SK-N-SH (cell line): Measurements from ENCODE around the gene TUBGCP6. TPM values are rescaled to one million over a fixed set of nuclear protein-coding genes. Genes with fewer than 3 reads are reported as not detected.

Experiments
- CTCF ChIA-PET: fragments of 300-600, 350-600 bp; formaldehyde crosslinking; extraction: SDS; loops from one replicate; lab custom pipeline; 2021; lab: Yijun Ruan, JAX
- POLR2A ChIA-PET: fragments of 350-600 bp; sonication (Branson Sonifier 250); formaldehyde crosslinking; extraction: SDS; loops from one replicate; lab custom pipeline; 2020; ENCODE audit warnings: antibody characterized with exemption, inconsistent platforms; lab: Yijun Ruan, JAX
- DNase-seq: peaks from one replicate; pipeline ENCODE4 v3.0.0; 2012
- H2AFZ ChIP-seq: fragments of 200-600 bp; sonication (generic); 2 replicates; pipeline ENCODE4 v1.8.1; 2016; ENCODE audit warnings: antibody characterized with exemption, mild to moderate bottlenecking, low read depth
- H3F3A ChIP-seq: fragments of 200-600 bp; sonication (generic); replicated peaks from 2 replicates; pipeline ENCODE3; 2016; ENCODE audit warnings: antibody characterized with exemption, mild to moderate bottlenecking; ENCODE audit not compliant: insufficient read depth
- H3K27ac ChIP-seq, 2 experiments: fragments of 200-500 bp in 1 of 2; fragments of 200-600 bp in 1 of 2; sonication (Bioruptor generic) in 1 of 2; sonication (generic), shearing (Covaris generic) in 1 of 2; 2 replicates each; pipeline versions ENCODE4 v1.5.1 to v1.6.1; 2014 to 2016; ENCODE audit warnings: low read depth in 2 of 2, inconsistent platforms in 1 of 2, low read length in 1 of 2, mild to moderate bottlenecking in 1 of 2, mixed read lengths in 1 of 2
- H3K27me3 ChIP-seq: fragments of 200-600 bp; sonication (generic), shearing (Covaris generic); 2 replicates; pipeline ENCODE4 v1.6.1; 2016; ENCODE audit warnings: mixed run types; ENCODE audit not compliant: insufficient read depth
- H3K36me3 ChIP-seq, 2 experiments: fragments of 200-500 bp in 1 of 2; fragments of 200-600 bp in 1 of 2; sonication (Bioruptor generic) in 1 of 2; sonication (generic) in 1 of 2; replicated peaks in 1 of 2; 2 replicates each; pipeline versions ENCODE3 to v1.5.1; 2014 to 2016; ENCODE audit warnings: low read length in 1 of 2, mild to moderate bottlenecking in 1 of 2; ENCODE audit not compliant: insufficient read depth in 2 of 2, control insufficient read depth in 1 of 2
- H3K4me1 ChIP-seq, 2 experiments: fragments of 200-500 bp in 1 of 2; fragments of 200-600 bp in 1 of 2; sonication (Bioruptor generic) in 1 of 2; sonication (generic), shearing (Covaris generic) in 1 of 2; 2 replicates each; pipeline versions ENCODE4 v1.5.1 to v1.6.1; 2014 to 2016; ENCODE audit warnings: low read depth in 1 of 2, low read length in 1 of 2, mixed run types in 1 of 2; ENCODE audit not compliant: insufficient read depth in 2 of 2, control insufficient read depth in 1 of 2
- H3K4me2 ChIP-seq: fragments of 200-600 bp; sonication (generic), shearing (Covaris generic); 2 replicates; pipeline ENCODE4 v1.6.1; 2017; ENCODE audit warnings: mixed run types
- H3K4me3 ChIP-seq, 2 experiments: fragments of 200-500 bp in 1 of 2; fragments of 200-600 bp in 1 of 2; sonication (Bioruptor generic) in 1 of 2; sonication (generic), shearing (Covaris generic) in 1 of 2; 2 replicates each; pipeline versions ENCODE4 v1.5.1 to v1.8.1; 2014 to 2016; ENCODE audit warnings: low read depth in 2 of 2, inconsistent platforms in 1 of 2, low read length in 1 of 2, mild to moderate bottlenecking in 1 of 2, mixed read lengths in 1 of 2, moderate library complexity in 1 of 2
- H3K79me2 ChIP-seq: fragments of 200-600 bp; sonication (generic); 2 replicates; pipeline ENCODE4 v1.8.1; 2017; ENCODE audit warnings: mild to moderate bottlenecking; ENCODE audit not compliant: insufficient read depth
- H3K9ac ChIP-seq: fragments of 200-600 bp; sonication (generic); 2 replicates; pipeline ENCODE4 v1.6.1; 2017; ENCODE audit warnings: mixed run types
- H3K9me2 ChIP-seq: fragments of 200-600 bp; sonication (generic); 2 replicates; pipeline ENCODE4 v1.6.1; 2017; ENCODE audit warnings: mixed run types
- H3K9me3 ChIP-seq: fragments of 200-600 bp; sonication (generic); 2 replicates; pipeline ENCODE4 v1.6.1; 2017; ENCODE audit warnings: mixed run types, mild to moderate bottlenecking, moderate library complexity
- H4K20me1 ChIP-seq: fragments of 200-600 bp; sonication (generic); 2 replicates; pipeline ENCODE4 v1.6.1; 2017; ENCODE audit warnings: mild to moderate bottlenecking, mixed run types; ENCODE audit not compliant: insufficient read depth
- ELF1 ChIP-seq: IDR thresholded peaks from 2 replicates; pipeline ENCODE4 v1.4.0; 2012
- EP300 ChIP-seq, 2 experiments: IDR thresholded peaks; 2 replicates each; pipeline versions ENCODE4 v1.4.0 to v1.6.1; 2012; ENCODE audit warnings: borderline replicate concordance in 1 of 2, low read depth in 1 of 2, low read length in 1 of 2
- MAX ChIP-seq: IDR thresholded peaks from 2 replicates; pipeline ENCODE4 v1.4.0; 2012; ENCODE audit warnings: low read depth
- MEF2A ChIP-seq: IDR thresholded peaks from 2 replicates; pipeline ENCODE4 v1.4.0; 2012; ENCODE audit warnings: low read depth, borderline replicate concordance
- POLR2AphosphoS5 ChIP-seq: IDR thresholded peaks from 2 replicates; pipeline ENCODE4 v1.6.1; 2012; ENCODE audit warnings: low read depth, low read length
- RCOR1 ChIP-seq: fragments of 150-350 bp; IDR thresholded peaks from 2 replicates; pipeline ENCODE4 v1.6.1; 2017; ENCODE audit warnings: antibody characterized with exemption, low read length
- RFX5 ChIP-seq: IDR thresholded peaks from 2 replicates; pipeline ENCODE4 v1.6.1; 2012; ENCODE audit warnings: mild to moderate bottlenecking, improper control_type of control experiment, low read length
- TAF1 ChIP-seq: IDR thresholded peaks from 2 replicates; pipeline ENCODE4 v1.6.1; 2012; ENCODE audit warnings: low read depth, mild to moderate bottlenecking, low read length, moderate library complexity, borderline replicate concordance
- TCF12 ChIP-seq: IDR thresholded peaks from 2 replicates; pipeline ENCODE4 v1.4.0; 2012
- TEAD4 ChIP-seq: IDR thresholded peaks from 2 replicates; pipeline ENCODE4 v1.4.0; 2012; ENCODE audit warnings: mild to moderate bottlenecking, borderline replicate concordance; ENCODE audit not compliant: insufficient read depth
- YY1 ChIP-seq: IDR thresholded peaks from 2 replicates; pipeline ENCODE4 v1.4.0; 2012; ENCODE audit warnings: low read depth, mild to moderate bottlenecking
- WGBS: methylation state at CpG from one replicate; pipeline ENCODE4 v1.1.6; 2017; ENCODE audit warnings: low lambda C conversion rate; 5-methylcytosine and 5-hydroxymethylcytosine counted together
- polyA plus RNA-seq, 3 experiments: library from polyadenylated mRNA; depleted of rRNA; stranded (reverse); fragments of >200 nt; gene quantifications; 2 replicates each; pipeline ENCODE4 v1.2.3, GENCODE V29; 2012
- TF ChIP-seq, protein P1 (sequence below): IDR thresholded peaks from 2 replicates; pipeline ENCODE4 v1.4.0; 2012; ENCODE audit warnings: low read depth, borderline replicate concordance
- TF ChIP-seq, protein P2 (sequence below): fragments of 200-600 bp; sonication (generic); IDR thresholded peaks from 2 replicates; pipeline ENCODE4 v1.6.1; 2017; ENCODE audit warnings: antibody characterized with exemption, mild to moderate bottlenecking, moderate library complexity
- TF ChIP-seq, protein P3 (sequence below): fragments of 150-350 bp; IDR thresholded peaks from 2 replicates; pipeline ENCODE4 v1.6.1; 2016; ENCODE audit warnings: mild to moderate bottlenecking, low read depth, low read length
- TF ChIP-seq, protein P4 (sequence below): IDR thresholded peaks from 2 replicates; pipeline ENCODE4 v1.6.1; 2012; ENCODE audit warnings: mild to moderate bottlenecking, low read depth, low read length, moderate library complexity

The TUBGCP6 gene
- polyA plus RNA-seq, 1 of the 3 experiments (the other 2 are of a cell fraction) = 40.4 TPM

- CTCF ChIA-PET = interaction anchor here (1.0 to 2.1 kb wide), 4 partner anchors 9 to 172 kb away, joined by 3 to 13 read pairs (median 4); no protein-coding TSS in a partner anchor
- POLR2A ChIA-PET = no interaction called here
- no peak overlapping the region for H3K4me2 ChIP-seq
Observed at GRCh38 chr22:50228366-50228765, 16.5 kb downstream of the TUBGCP6 start.

DNA sequence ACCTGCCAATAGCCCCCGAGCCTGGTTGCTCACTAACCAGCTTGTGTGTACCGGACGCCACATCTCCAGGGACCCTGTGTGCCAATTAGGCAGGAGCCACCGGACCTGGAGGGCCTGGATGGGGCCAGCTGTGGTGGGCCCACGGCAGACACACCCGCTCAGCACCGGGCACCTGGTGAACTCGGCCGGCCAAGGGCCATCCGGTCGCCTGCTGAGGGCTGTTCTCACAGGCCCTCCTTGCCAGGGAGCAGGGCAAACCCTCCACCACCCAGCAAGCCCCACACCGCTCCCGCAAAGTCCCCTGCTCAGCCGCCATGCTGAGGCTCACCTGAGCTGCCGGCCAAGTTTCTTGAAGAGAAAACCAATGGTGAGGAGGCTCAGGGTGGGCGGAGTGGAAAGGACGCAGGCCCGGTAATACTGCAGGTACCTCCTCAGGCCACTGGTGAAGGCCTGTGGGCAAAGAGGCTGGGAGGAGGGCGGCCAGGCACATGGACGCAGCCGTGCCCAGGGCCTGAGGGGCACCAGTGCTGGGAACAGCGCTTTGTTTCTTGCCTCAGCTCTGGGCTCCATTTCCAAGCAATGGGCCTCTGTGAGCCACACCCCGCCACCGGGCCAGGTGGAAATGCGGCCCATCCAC, 17.1 kb downstream of the TUBGCP6 start:
- Histone ChIP-seq H3F3A (no peaks in the 10 kb centered on the region), H3K79me2 (peaks cover 11% of the 10 kb centered on the region; the same call in 1 of the 2 replicates), H3K27me3 (no peaks in the 10 kb centered on the region), H4K20me1 (no peaks in the 10 kb centered on the region), H3K9me2 (no peaks in the 10 kb centered on the region), H3K36me3 (peaks cover 0 to 28% of the 10 kb centered on the region in 2 experiments), H2AFZ (no peak overlapping the region), H3K27ac (no peak overlapping the region), H3K4me2 (no peak overlapping the region), H3K4me1 (no peaks in the 10 kb centered on the region)
- ChIA-PET POLR2A (no interaction called here), CTCF (interaction anchor here (0.9 to 2.1 kb wide), 5 partner anchors 9 to 271 kb away, joined by 3 to 13 read pairs (median 3); no protein-coding TSS in a partner anchor)
- WGBS = 96% methylated on average over 14 of the region's 25 CpGs
- no peak for DNase-seq
- TF ChIP-seq EP300 (IDR thresholded peaks at IDR 0.05; ENCODE audit: borderline replicate concordance in 1 of 2, low read depth in 1 of 2, low read length in 1 of 2) (no peak), POLR2AphosphoS5 (no peak), YY1 (no peak), MEF2A (no peak), RFX5 (no peak), RCOR1 (no peak), TEAD4 (no peak)
- TF ChIP-seq, protein P1, sequence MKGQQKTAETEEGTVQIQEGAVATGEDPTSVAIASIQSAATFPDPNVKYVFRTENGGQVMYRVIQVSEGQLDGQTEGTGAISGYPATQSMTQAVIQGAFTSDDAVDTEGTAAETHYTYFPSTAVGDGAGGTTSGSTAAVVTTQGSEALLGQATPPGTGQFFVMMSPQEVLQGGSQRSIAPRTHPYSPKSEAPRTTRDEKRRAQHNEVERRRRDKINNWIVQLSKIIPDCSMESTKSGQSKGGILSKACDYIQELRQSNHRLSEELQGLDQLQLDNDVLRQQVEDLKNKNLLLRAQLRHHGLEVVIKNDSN = no peak
- TF ChIP-seq, protein P2, sequence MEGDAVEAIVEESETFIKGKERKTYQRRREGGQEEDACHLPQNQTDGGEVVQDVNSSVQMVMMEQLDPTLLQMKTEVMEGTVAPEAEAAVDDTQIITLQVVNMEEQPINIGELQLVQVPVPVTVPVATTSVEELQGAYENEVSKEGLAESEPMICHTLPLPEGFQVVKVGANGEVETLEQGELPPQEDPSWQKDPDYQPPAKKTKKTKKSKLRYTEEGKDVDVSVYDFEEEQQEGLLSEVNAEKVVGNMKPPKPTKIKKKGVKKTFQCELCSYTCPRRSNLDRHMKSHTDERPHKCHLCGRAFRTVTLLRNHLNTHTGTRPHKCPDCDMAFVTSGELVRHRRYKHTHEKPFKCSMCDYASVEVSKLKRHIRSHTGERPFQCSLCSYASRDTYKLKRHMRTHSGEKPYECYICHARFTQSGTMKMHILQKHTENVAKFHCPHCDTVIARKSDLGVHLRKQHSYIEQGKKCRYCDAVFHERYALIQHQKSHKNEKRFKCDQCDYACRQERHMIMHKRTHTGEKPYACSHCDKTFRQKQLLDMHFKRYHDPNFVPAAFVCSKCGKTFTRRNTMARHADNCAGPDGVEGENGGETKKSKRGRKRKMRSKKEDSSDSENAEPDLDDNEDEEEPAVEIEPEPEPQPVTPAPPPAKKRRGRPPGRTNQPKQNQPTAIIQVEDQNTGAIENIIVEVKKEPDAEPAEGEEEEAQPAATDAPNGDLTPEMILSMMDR = no peak
- TF ChIP-seq, protein P3, sequence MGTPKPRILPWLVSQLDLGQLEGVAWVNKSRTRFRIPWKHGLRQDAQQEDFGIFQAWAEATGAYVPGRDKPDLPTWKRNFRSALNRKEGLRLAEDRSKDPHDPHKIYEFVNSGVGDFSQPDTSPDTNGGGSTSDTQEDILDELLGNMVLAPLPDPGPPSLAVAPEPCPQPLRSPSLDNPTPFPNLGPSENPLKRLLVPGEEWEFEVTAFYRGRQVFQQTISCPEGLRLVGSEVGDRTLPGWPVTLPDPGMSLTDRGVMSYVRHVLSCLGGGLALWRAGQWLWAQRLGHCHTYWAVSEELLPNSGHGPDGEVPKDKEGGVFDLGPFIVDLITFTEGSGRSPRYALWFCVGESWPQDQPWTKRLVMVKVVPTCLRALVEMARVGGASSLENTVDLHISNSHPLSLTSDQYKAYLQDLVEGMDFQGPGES = no peak
- TF ChIP-seq, all 33 proteins: peak for 0
- H3K9me3 ChIP-seq = no peaks in the 10 kb centered on the region
- no peak overlapping the region for H3K4me3 ChIP-seq
- H3K9ac ChIP-seq = no peak overlapping the region

More at GRCh38 chr22:50228366-50228765, 16.5 kb downstream of the TUBGCP6 start:
- H3K9me2 ChIP-seq = no peaks in the 10 kb centered on the region
- H3K27me3 ChIP-seq = no peaks in the 10 kb centered on the region
- no peaks in the 10 kb centered on the region for H3F3A ChIP-seq
- no peak for TF ChIP-seq YY1
- TF ChIP-seq RCOR1 = no peak
- no peak for TF ChIP-seq TCF12
- TF ChIP-seq TAF1 = no peak
- TF ChIP-seq, protein P4, sequence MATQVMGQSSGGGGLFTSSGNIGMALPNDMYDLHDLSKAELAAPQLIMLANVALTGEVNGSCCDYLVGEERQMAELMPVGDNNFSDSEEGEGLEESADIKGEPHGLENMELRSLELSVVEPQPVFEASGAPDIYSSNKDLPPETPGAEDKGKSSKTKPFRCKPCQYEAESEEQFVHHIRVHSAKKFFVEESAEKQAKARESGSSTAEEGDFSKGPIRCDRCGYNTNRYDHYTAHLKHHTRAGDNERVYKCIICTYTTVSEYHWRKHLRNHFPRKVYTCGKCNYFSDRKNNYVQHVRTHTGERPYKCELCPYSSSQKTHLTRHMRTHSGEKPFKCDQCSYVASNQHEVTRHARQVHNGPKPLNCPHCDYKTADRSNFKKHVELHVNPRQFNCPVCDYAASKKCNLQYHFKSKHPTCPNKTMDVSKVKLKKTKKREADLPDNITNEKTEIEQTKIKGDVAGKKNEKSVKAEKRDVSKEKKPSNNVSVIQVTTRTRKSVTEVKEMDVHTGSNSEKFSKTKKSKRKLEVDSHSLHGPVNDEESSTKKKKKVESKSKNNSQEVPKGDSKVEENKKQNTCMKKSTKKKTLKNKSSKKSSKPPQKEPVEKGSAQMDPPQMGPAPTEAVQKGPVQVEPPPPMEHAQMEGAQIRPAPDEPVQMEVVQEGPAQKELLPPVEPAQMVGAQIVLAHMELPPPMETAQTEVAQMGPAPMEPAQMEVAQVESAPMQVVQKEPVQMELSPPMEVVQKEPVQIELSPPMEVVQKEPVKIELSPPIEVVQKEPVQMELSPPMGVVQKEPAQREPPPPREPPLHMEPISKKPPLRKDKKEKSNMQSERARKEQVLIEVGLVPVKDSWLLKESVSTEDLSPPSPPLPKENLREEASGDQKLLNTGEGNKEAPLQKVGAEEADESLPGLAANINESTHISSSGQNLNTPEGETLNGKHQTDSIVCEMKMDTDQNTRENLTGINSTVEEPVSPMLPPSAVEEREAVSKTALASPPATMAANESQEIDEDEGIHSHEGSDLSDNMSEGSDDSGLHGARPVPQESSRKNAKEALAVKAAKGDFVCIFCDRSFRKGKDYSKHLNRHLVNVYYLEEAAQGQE = no peak
- no peak for TF ChIP-seq ELF1
- no peak for TF ChIP-seq MAX
- no peaks in the 10 kb centered on the region for H4K20me1 ChIP-seq
- no peak overlapping the region for H3K9ac ChIP-seq
- H3K4me1 ChIP-seq = no peaks in the 10 kb centered on the region
- no peak for DNase-seq
- no peak overlapping the region for H3K4me3 ChIP-seq
- no peak overlapping the region for H2AFZ ChIP-seq
- no peaks in the 10 kb centered on the region for H3K9me3 ChIP-seq
- H3K27ac ChIP-seq = no peak overlapping the region
- H3K36me3 ChIP-seq = peaks cover 0 to 24% of the 10 kb centered on the region in 2 experiments
- peaks cover 11% of the 10 kb centered on the region; the same call in 1 of the 2 replicates for H3K79me2 ChIP-seq
- WGBS = 97% methylated on average over 9 of the region's 9 CpGs
